ENCODE data around the gene SMLR1.

GRCh38 chr6:130811932-130812331 is 15.3 kb upstream of the SMLR1 start:
- TF ChIP-seq REST (IDR thresholded peaks at IDR 0.05; ENCODE audit: unreplicated experiment) (no peak), CTCF (conservative IDR thresholded peaks at IDR 0.05; ENCODE audit: low read depth in 2 of 2) (no peak), EZH2 (IDR thresholded peaks at IDR 0.05; ENCODE audit: low read depth, unreplicated experiment) (no peak), POLR2AphosphoS5 (IDR thresholded peaks at IDR 0.05; ENCODE audit: low read depth) (no peak), EZH2phosphoT487 (IDR thresholded peaks at IDR 0.05; ENCODE audit: unreplicated experiment) (no peak), CREB1 (CRISPR knock-in tag; IDR thresholded peaks at IDR 0.05; ENCODE audit: low read depth) (no peak)
- TF ChIP-seq, protein P1, sequence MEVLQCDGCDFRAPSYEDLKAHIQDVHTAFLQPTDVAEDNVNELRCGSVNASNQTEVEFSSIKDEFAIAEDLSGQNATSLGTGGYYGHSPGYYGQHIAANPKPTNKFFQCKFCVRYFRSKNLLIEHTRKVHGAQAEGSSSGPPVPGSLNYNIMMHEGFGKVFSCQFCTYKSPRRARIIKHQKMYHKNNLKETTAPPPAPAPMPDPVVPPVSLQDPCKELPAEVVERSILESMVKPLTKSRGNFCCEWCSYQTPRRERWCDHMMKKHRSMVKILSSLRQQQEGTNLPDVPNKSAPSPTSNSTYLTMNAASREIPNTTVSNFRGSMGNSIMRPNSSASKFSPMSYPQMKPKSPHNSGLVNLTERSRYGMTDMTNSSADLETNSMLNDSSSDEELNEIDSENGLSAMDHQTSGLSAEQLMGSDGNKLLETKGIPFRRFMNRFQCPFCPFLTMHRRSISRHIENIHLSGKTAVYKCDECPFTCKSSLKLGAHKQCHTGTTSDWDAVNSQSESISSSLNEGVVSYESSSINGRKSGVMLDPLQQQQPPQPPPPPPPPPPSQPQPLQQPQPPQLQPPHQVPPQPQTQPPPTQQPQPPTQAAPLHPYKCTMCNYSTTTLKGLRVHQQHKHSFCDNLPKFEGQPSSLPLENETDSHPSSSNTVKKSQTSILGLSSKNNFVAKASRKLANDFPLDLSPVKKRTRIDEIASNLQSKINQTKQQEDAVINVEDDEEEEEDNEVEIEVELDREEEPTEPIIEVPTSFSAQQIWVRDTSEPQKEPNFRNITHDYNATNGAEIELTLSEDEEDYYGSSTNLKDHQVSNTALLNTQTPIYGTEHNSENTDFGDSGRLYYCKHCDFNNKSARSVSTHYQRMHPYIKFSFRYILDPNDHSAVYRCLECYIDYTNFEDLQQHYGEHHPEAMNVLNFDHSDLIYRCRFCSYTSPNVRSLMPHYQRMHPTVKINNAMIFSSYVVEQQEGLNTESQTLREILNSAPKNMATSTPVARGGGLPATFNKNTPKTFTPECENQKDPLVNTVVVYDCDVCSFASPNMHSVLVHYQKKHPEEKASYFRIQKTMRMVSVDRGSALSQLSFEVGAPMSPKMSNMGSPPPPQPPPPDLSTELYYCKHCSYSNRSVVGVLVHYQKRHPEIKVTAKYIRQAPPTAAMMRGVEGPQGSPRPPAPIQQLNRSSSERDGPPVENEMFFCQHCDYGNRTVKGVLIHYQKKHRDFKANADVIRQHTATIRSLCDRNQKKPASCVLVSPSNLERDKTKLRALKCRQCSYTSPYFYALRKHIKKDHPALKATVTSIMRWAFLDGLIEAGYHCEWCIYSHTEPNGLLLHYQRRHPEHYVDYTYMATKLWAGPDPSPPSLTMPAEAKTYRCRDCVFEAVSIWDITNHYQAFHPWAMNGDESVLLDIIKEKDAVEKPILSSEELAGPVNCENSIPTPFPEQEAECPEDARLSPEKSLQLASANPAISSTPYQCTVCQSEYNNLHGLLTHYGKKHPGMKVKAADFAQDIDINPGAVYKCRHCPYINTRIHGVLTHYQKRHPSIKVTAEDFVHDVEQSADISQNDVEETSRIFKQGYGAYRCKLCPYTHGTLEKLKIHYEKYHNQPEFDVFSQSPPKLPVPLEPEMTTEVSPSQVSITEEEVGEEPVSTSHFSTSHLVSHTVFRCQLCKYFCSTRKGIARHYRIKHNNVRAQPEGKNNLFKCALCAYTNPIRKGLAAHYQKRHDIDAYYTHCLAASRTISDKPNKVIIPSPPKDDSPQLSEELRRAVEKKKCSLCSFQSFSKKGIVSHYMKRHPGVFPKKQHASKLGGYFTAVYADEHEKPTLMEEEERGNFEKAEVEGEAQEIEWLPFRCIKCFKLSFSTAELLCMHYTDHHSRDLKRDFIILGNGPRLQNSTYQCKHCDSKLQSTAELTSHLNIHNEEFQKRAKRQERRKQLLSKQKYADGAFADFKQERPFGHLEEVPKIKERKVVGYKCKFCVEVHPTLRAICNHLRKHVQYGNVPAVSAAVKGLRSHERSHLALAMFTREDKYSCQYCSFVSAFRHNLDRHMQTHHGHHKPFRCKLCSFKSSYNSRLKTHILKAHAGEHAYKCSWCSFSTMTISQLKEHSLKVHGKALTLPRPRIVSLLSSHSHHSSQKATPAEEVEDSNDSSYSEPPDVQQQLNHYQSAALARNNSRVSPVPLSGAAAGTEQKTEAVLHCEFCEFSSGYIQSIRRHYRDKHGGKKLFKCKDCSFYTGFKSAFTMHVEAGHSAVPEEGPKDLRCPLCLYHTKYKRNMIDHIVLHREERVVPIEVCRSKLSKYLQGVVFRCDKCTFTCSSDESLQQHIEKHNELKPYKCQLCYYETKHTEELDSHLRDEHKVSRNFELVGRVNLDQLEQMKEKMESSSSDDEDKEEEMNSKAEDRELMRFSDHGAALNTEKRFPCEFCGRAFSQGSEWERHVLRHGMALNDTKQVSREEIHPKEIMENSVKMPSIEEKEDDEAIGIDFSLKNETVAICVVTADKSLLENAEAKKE (CRISPR knock-in tag; IDR thresholded peaks at IDR 0.05) = no peak
